A673 (cell line): ENCODE results near the gene AKNA. TPM values are rescaled to one million over a fixed set of nuclear protein-coding genes. Genes with fewer than 3 reads are reported as not detected.

Source experiments
- BruUV-seq: library from RNA; stranded (reverse); fragments of 400-500 nt; replicated peaks from 2 replicates; lab custom pipeline; 2021; lab: Mats Ljungman, UMichigan
- CTCF ChIA-PET: fragments of 300-600 bp; sonication (Branson Sonifier 250); formaldehyde crosslinking; loops from one replicate; lab custom pipeline; 2022; ENCODE audit warnings: antibody characterized with exemption; lab: Charles Lee
- POLR2A ChIA-PET: fragments of 300-600 bp; sonication (Branson Sonifier 250); formaldehyde crosslinking; loops from one replicate; lab custom pipeline; 2022; ENCODE audit warnings: antibody characterized with exemption; ENCODE audit not compliant: low non-redundant PET; lab: Charles Lee
- DNase-seq: peaks from one replicate; pipeline ENCODE4 v3.0.0-alpha.2; 2015; ENCODE audit warnings: low spot score
- H3K27ac ChIP-seq: fragments of 200-600 bp; sonication (generic); 2 replicates; pipeline ENCODE4 v1.5.1; 2016; ENCODE audit warnings: mixed run types, low read depth, mild to moderate bottlenecking, mixed read lengths, antibody characterized with exemption, low read length; ENCODE audit not compliant: poor library complexity, severe bottlenecking
- H3K27me3 ChIP-seq: fragments of 200-600 bp; sonication (generic); replicated peaks from 2 replicates; pipeline ENCODE4 v1.6.1; 2017; ENCODE audit warnings: mixed run types, low read depth, mild to moderate bottlenecking, mixed read lengths, antibody characterized with exemption, low read length; ENCODE audit not compliant: insufficient read depth, poor library complexity
- H3K36me3 ChIP-seq: fragments of 200-600 bp; sonication (generic); 2 replicates; pipeline ENCODE4 v1.6.1; 2016; ENCODE audit warnings: mixed run types, mild to moderate bottlenecking, mixed read lengths, antibody characterized with exemption, low read length; ENCODE audit not compliant: insufficient read depth, poor library complexity, severe bottlenecking
- H3K4me1 ChIP-seq: fragments of 200-600 bp; sonication (generic); 2 replicates; pipeline ENCODE4 v1.6.1; 2017; ENCODE audit warnings: mixed run types, mild to moderate bottlenecking, mixed read lengths, antibody characterized with exemption, low read length; ENCODE audit not compliant: insufficient read depth, poor library complexity, severe bottlenecking
- H3K4me3 ChIP-seq: fragments of 200-600 bp; sonication (generic); 2 replicates; pipeline ENCODE4 v1.5.1; 2016; ENCODE audit warnings: low read depth, mixed run types, mild to moderate bottlenecking, mixed read lengths, low read length; ENCODE audit not compliant: poor library complexity, severe bottlenecking
- H3K9me3 ChIP-seq: fragments of 200-600 bp; sonication (generic); 2 replicates; pipeline ENCODE4 v1.6.1; 2016; ENCODE audit warnings: mixed run types, low read depth, mild to moderate bottlenecking, mixed read lengths, antibody characterized with exemption, low read length; ENCODE audit not compliant: poor library complexity, severe bottlenecking
- CTCF ChIP-seq: fragments of 300-800, 200-600 bp; sonication (generic); conservative IDR thresholded peaks from 2 replicates; pipeline ENCODE4 v1.5.1; 2017; ENCODE audit warnings: low read depth, mild to moderate bottlenecking, antibody characterized with exemption, low read length, moderate library complexity, mixed read lengths
- EZH2 ChIP-seq: fragments of 200-600 bp; sonication (generic); IDR thresholded peaks from 2 replicates; pipeline ENCODE4 v1.6.1; 2017; ENCODE audit warnings: borderline replicate concordance, low read depth, mild to moderate bottlenecking, mixed read lengths, antibody characterized with exemption, low read length; ENCODE audit not compliant: poor library complexity, severe bottlenecking
- intact Hi-C: fragments of 100-400 bp; cut with micrococcal nuclease; formaldehyde crosslinking; loops from one replicate; pipeline ENCODE4 v1.10.0; 2022; ENCODE audit not compliant: unreplicated experiment
- total RNA-seq: library from RNA; stranded (reverse); gene quantifications from 2 replicates; pipeline ENCODE4 v1.2.3, GENCODE V29; 2021

The AKNA gene
- total RNA-seq, 1 experiment from 2014 or later, result 20.4 TPM

GRCh38 chr9:114291064-114291474, 96.7 kb downstream of the AKNA start:
- DNase-seq, result peak; percentile 76
- peaks cover 26% of the 10 kb centered on the region for H3K36me3 ChIP-seq
- no TSS peak for BruUV-seq

GRCh38 chr9:114290561-114290986, 97.2 kb downstream of the AKNA start:
- H3K27me3 ChIP-seq, result no peaks in the 10 kb centered on the region
- H3K36me3 ChIP-seq, result peaks cover 21% of the 10 kb centered on the region
- no peak overlapping the region for H3K27ac ChIP-seq
- H3K4me3 ChIP-seq, result no peak overlapping the region
- H3K9me3 ChIP-seq, result peaks cover 11% of the 10 kb centered on the region
- TF ChIP-seq EZH2 (no peak), CTCF (no peak)
- CTCF ChIA-PET, result interaction anchor here (0.6 to 2.1 kb wide), 9 partner anchors 14 to 208 kb away, joined by 3 to 26 read pairs (median 3); partner anchors contain the start of gene COL27A1
- peaks cover 7% of the 10 kb centered on the region for H3K4me1 ChIP-seq
- no peak for DNase-seq
- POLR2A ChIA-PET, result no interaction called here
- BruUV-seq, result no TSS peak
- intact Hi-C loops, result loop anchor here (2.0 to 10.0 kb wide), 5 partner anchors 136 to 606 kb away; partner anchors contain the start of gene COL27A1

More at GRCh38 chr9:114291064-114291474, 96.7 kb downstream of the AKNA start:
- CTCF ChIA-PET, result interaction anchor here (0.6 to 2.1 kb wide), 10 partner anchors 14 to 209 kb away, joined by 3 to 26 read pairs (median 3); partner anchors contain the start of gene COL27A1
- TF ChIP-seq CTCF (peak; percentile 94), EZH2 (no peak)
- intact Hi-C loops, result loop anchor here (1.0 to 10.0 kb wide), 6 partner anchors 136 to 606 kb away; partner anchors contain the start of gene COL27A1
- H3K9me3 ChIP-seq, result peaks cover 16% of the 10 kb centered on the region
- no peaks in the 10 kb centered on the region for H3K27me3 ChIP-seq
- no peak overlapping the region for H3K4me3 ChIP-seq
- no peak overlapping the region for H3K27ac ChIP-seq
- H3K4me1 ChIP-seq, result peaks cover 7% of the 10 kb centered on the region
- POLR2A ChIA-PET, result no interaction called here

- no peak for TF ChIP-seq EZH2
- no peak for TF ChIP-seq CTCF
- no peak for DNase-seq
- Histone ChIP-seq H3K27ac (no peak overlapping the region), H3K4me3 (no peak overlapping the region), H3K36me3 (peaks cover 16% of the 10 kb centered on the region), H3K9me3 (peaks cover 6% of the 10 kb centered on the region), H3K27me3 (no peaks in the 10 kb centered on the region), H3K4me1 (peaks cover 7% of the 10 kb centered on the region)
- BruUV-seq, result no TSS peak
- CTCF ChIA-PET, result interaction anchor here (2.1 kb wide), 2 partner anchors 182 to 207 kb away, joined by 19 to 26 read pairs; no protein-coding TSS in a partner anchor
- intact Hi-C loops, result loop anchor here (2.0 to 10.0 kb wide), 5 partner anchors 135 to 605 kb away; partner anchors contain the start of gene COL27A1
- POLR2A ChIA-PET, result no interaction called here
These were observed 98.0 kb downstream of the AKNA start for GRCh38 chr9:114289571-114290481.
